Germinal center (tissue), 1 donor: ENCODE measurements around the gene HOMER1.

Experiments
- DNase-seq: peaks from one replicate; pipeline ENCODE4 v3.0.0; 2012; ENCODE audit warnings: mixed read lengths, low spot score

Gene HOMER1

DNA sequence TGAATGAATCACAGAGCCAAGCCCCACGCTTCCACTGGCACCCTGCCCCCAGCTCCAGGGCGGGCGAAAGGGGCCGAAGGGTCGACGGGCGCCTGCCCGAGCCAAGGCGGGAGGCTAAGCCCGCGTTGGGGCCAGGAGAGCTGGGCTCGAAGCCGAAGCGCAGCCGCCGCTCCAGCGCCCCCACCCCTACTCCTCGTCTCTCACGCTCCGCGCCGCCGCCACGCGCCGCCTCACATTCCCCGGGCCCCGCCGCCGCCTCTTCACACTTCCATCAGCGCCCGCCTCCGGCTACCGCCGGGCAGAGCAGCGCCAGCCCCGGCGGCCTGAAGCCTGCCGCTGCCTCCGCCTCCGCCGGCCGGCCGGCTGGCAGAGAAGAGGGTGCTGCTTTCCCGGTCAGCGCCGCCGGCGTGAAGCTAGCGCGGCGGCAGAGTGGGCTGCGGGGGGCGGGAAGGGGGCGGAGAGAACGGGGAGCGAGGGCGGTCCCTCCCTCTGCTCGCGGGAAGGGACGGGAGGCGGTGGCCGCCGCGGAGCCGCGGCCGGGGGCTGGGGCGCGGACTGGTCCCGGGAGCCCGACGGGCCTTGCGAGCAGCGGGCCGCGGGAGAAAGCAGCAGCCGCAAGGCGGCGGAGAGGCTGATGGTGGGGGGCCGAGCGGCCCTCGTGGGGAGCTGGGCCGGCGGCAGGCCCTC is at the start of gene HOMER1:
Gene HOMER1, minus strand, starts transcription at position 431 of the 687 bp plus-strand sequence. CDS start 1,360 bp downstream, outside the sequence.
- DNase-seq: peak; percentile 65

DNA sequence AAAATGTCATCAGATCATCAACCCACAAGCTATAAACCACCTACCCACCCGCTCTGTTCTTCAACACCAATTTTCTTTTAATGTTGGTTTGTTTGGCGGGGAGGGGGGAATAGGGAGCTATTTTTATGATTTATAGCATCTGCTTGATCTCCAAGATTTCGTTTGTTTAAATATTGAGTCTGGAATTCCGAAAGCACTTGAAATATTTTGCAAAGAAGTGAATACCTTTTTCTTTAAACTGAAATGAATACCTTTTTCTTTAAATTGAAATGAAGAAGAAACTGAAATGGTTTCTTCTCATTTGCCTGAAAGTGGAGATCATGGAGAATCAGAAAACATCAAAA is 49.3 kb upstream of the HOMER1 start:
- DNase-seq: no peak

- DNase-seq: no peak
Measured at GRCh38 chr5:79562351-79563246, 48.7 kb upstream of the HOMER1 start.

- DNase-seq: no peak
Measured at GRCh38 chr5:79561525-79561893, 47.6 kb upstream of the HOMER1 start.

- no peak for DNase-seq
Measured at GRCh38 chr5:79560771-79561524, 47.0 kb upstream of the HOMER1 start.

GRCh38 chr5:79555418-79555817 is 41.5 kb upstream of the HOMER1 start:
- DNase-seq: no peak

GRCh38 chr5:79552984-79553383 is 39.0 kb upstream of the HOMER1 start:
- no peak for DNase-seq

GRCh38 chr5:79547982-79548381 is 34.0 kb upstream of the HOMER1 start:
- DNase-seq: no peak

DNA sequence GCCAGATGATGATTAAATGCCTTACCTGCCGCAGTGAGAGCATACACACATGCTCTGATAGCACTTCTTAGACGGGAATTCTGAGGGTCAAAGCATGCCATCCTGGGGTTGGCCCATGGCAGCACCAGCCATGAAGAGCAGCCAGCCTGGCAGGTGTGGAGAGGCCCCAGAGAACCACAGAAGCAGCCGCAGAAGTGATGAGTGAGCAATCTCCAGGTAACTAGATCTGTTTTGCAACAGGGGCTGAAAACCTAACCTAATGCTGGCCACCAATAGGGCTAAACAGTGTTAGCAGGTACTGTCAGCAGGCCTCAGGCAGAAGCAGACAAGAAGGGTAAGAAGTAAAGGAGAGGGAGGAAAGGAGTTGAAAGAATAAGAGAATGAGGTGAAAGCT is 33.5 kb upstream of the HOMER1 start:
- no peak for DNase-seq

- DNase-seq: no peak
Measured at GRCh38 chr5:79546782-79547428, 33.0 kb upstream of the HOMER1 start.

- DNase-seq: no peak
Measured at GRCh38 chr5:79544131-79544530, 30.2 kb upstream of the HOMER1 start.

DNA sequence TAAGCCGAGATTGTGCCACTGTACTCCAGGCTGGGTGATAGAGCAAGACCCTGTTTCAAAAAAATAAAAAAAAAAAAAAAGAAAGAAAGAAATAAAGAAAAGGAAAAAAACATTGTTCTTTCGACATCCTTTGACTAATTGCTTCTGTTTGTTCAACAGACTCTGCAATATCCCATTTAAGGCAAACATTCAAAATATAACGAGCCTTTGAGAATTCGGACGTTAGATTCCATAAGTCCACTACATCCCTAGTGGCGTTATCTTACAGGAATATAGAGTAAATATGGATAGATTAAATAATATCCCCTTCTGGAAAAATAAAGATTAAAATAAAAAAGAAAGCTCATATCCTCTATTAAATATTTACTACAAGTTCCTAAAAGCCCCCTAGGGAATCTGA is 27.0 kb upstream of the HOMER1 start:
- DNase-seq: no peak

DNA sequence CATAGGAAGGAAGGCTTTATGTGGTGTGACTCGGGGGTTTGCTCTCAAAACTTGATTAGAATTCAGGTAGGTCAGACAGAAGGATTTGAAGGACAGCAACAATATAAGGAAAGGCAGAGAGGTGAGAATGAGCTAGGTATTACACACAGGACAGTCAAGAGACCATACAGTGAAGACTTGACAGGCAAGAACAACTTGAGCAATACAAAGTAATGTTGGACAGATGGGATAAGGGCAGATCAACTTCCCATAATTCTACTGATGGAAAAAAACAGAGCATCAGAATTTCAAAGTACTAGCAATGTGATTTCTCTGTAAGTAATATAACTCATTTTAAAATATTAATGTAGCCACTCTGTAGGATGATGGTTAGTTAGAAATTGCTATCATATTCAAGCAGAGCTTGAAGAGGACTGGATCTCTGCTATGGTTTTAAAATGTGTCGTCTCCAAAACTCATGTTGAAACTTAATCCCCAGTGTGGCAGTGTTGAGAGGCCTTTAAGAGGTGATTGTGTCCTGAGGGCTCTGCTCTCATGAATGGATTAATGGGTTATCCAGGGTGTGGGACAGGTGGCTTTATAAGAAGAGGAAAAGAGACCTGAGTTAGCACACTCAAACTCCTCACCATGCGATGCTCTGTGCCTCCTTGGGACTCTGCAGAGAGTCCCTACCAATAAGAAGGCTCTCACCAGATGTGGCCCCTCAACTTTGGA is 22.4 kb upstream of the HOMER1 start:
- DNase-seq: no peak

- DNase-seq: no peak
Measured at GRCh38 chr5:79535477-79536192, 21.7 kb upstream of the HOMER1 start.

GRCh38 chr5:79529110-79529509 is 15.2 kb upstream of the HOMER1 start:
- DNase-seq: no peak

DNA sequence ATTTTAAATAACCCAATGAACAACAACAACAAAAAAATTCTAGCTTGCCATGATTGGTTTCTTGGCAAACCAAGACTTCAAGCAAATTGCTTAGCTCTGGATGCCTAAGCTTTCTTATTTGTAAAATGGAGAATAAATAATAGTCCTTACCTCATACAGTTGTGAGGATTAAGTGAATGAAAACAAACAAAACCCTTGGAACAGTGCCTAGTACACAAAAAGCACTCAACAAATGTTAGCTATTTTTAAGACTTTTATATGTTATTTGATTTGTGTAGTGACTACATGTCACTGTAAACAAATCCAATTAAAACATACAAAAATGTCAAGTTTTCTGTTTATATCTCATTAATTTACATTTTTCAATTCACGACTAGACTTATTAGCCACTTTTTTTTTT is 13.5 kb upstream of the HOMER1 start:
- DNase-seq: no peak

DNA sequence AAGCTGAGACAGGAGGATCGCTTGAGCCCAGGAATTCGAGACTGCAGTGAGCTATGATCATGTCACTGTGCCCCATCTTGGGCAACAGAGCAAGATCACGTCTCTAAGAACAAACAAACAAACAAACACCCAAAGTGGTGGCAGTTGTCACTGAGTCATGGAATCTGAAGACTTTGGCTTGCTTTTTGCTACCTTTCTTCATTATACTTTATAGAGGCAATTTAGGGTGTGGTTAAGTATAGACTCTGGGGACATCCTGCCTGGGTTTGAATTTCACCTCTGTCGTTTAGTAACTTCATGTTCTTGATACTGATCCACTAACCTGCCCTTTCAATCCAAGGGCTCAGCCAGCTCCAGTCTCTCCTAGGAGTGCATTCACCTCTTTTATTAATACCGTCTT is 13.0 kb upstream of the HOMER1 start:
- no peak for DNase-seq

DNA sequence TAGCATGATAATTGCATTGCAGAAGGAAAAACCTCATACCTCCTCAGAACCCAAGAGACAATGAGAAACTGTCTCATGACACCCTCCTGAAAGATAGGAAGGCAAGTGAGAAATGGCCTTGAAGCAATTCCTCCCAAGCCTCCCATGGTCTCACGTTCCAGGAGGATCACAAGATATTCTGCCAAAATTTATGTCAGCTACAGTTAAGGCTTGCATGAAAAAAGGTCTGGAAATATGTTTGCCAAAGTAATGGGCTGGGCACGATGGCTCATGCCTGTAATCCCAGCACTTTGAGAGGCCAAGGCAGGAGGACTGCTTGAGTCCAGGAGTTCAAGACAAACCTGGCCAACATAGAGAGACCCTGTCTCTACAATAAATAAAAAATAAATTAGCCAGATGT is 12.6 kb upstream of the HOMER1 start:
- DNase-seq: no peak

GRCh38 chr5:79521156-79521555 is 7.2 kb upstream of the HOMER1 start:
- DNase-seq: no peak

- DNase-seq: no peak
Measured at GRCh38 chr5:79518718-79519117, 4.8 kb upstream of the HOMER1 start.

DNA sequence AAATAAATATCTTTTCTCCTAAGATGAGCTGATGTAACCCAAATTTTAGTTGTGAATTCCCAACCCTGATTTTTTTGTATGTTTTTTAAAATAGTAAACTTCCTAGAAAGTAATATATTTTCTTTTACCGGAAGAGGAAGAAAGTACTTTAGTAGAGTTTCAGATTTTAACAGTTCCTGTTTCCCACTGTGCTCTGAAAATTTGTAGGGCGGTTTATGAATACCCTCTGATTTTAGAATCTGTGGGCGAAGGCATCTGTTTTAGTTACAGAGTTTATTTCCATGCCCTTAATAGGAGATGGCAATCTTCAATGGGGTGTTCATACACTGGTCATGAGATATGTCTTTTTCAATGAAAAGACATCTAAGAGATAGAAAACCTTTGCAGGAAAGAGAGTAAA is 3.7 kb upstream of the HOMER1 start:
- DNase-seq: no peak
